Nephron progenitor cell (in vitro differentiated cells): ENCODE results near the gene PRKCA.

ENCODE experiments used
- DNase-seq: peaks from one replicate; pipeline ENCODE4 v3.0.0; 2021
- H3K27ac Mint-ChIP-seq: 2 replicates; pipeline ENCODE4 v1.8.0; 2021; ENCODE audit warnings: mild to moderate bottlenecking, moderate library complexity, mixed read lengths
- H3K27me3 Mint-ChIP-seq: 2 replicates; pipeline ENCODE4 v1.8.0; 2021; ENCODE audit warnings: mild to moderate bottlenecking, low read depth, mixed read lengths; ENCODE audit not compliant: poor library complexity
- H3K36me3 Mint-ChIP-seq: 2 replicates; pipeline ENCODE4 v1.8.0; 2021; ENCODE audit warnings: low read depth, mixed read lengths
- H3K4me1 Mint-ChIP-seq: 2 replicates; pipeline ENCODE4 v1.8.0; 2021; ENCODE audit warnings: mixed read lengths
- H3K4me3 Mint-ChIP-seq: 2 replicates; pipeline ENCODE4 v1.8.0; 2021; ENCODE audit warnings: mild to moderate bottlenecking, moderate library complexity, mixed read lengths
- H3K9me3 Mint-ChIP-seq: 2 replicates; pipeline ENCODE4 v1.8.0; 2021; ENCODE audit warnings: mild to moderate bottlenecking, moderate library complexity, mixed read lengths
- CTCF ChIP-seq: fragments of 200-600 bp; sonication (generic); IDR thresholded peaks from 2 replicates; pipeline ENCODE4 v1.5.0; 2021; ENCODE audit warnings: antibody characterized with exemption

The PRKCA gene

GRCh38 chr17:66803474-66803951 lies 501.1 kb downstream of the PRKCA start:
- TF ChIP-seq CTCF, result no peak
- Mint-ChIP-seq H3K9me3 (no peaks in the 10 kb centered on the region), H3K4me1 (peaks cover 51% of the 10 kb centered on the region), H3K27ac (no peak overlapping the region), H3K36me3 (no peaks in the 10 kb centered on the region), H3K4me3 (no peak overlapping the region), H3K27me3 (peaks cover 6% of the 10 kb centered on the region)
- DNase-seq, result no peak

GRCh38 chr17:66805567-66805966 lies 503.2 kb downstream of the PRKCA start:
- H3K9me3 Mint-ChIP-seq, result no peaks in the 10 kb centered on the region
- peaks cover 6% of the 10 kb centered on the region for H3K27me3 Mint-ChIP-seq

GRCh38 chr17:66807182-66807581 lies 504.8 kb downstream of the PRKCA start:
- no peak for DNase-seq
- no peak for TF ChIP-seq CTCF
- H3K4me3 Mint-ChIP-seq, result no peak overlapping the region
- H3K27ac Mint-ChIP-seq, result no peak overlapping the region
- no peaks in the 10 kb centered on the region for H3K36me3 Mint-ChIP-seq
- peaks cover 4% of the 10 kb centered on the region for H3K27me3 Mint-ChIP-seq
- H3K4me1 Mint-ChIP-seq, result peaks cover 50% of the 10 kb centered on the region
- no peaks in the 10 kb centered on the region for H3K9me3 Mint-ChIP-seq

More at GRCh38 chr17:66805567-66805966, 503.2 kb downstream of the PRKCA start:
- Mint-ChIP-seq H3K4me3 (no peak overlapping the region), H3K4me1 (peaks cover 51% of the 10 kb centered on the region), H3K36me3 (no peaks in the 10 kb centered on the region), H3K27ac (no peak overlapping the region)
- no peak for TF ChIP-seq CTCF
- no peak for DNase-seq

- H3K4me3 Mint-ChIP-seq, result no peak overlapping the region
- no peak for TF ChIP-seq CTCF
These were observed 507.0 kb downstream of the PRKCA start for GRCh38 chr17:66809408-66809807.

GRCh38 chr17:66810951-66811682 lies 508.7 kb downstream of the PRKCA start:
- no peaks in the 10 kb centered on the region for H3K36me3 Mint-ChIP-seq
- H3K4me3 Mint-ChIP-seq, result no peak overlapping the region
- peaks cover 8% of the 10 kb centered on the region for H3K27me3 Mint-ChIP-seq
- no peak for DNase-seq
- no peaks in the 10 kb centered on the region for H3K9me3 Mint-ChIP-seq
- TF ChIP-seq CTCF, result no peak
- no peak overlapping the region for H3K27ac Mint-ChIP-seq
- H3K4me1 Mint-ChIP-seq, result peaks cover 15% of the 10 kb centered on the region

More at GRCh38 chr17:66809408-66809807, 507.0 kb downstream of the PRKCA start:
- H3K27ac Mint-ChIP-seq, result no peak overlapping the region
- no peak for DNase-seq
- H3K36me3 Mint-ChIP-seq, result no peaks in the 10 kb centered on the region
- H3K27me3 Mint-ChIP-seq, result peaks cover 8% of the 10 kb centered on the region
- H3K9me3 Mint-ChIP-seq, result no peaks in the 10 kb centered on the region
- H3K4me1 Mint-ChIP-seq, result peaks cover 28% of the 10 kb centered on the region

- DNase-seq, result no peak
- no peaks in the 10 kb centered on the region for H3K36me3 Mint-ChIP-seq
- H3K4me3 Mint-ChIP-seq, result no peak overlapping the region
- H3K27me3 Mint-ChIP-seq, result peaks cover 8% of the 10 kb centered on the region
- no peak overlapping the region for H3K27ac Mint-ChIP-seq
- no peak for TF ChIP-seq CTCF
- peaks cover under 1% of the 10 kb centered on the region for H3K9me3 Mint-ChIP-seq
- peaks cover 13% of the 10 kb centered on the region for H3K4me1 Mint-ChIP-seq
These were observed 509.3 kb downstream of the PRKCA start for GRCh38 chr17:66811683-66812054.
